OCI-LY7 (cell line): ENCODE data around the gene FOXL3.

Experiments used
- CTCF ChIP-seq: fragments of 200-600 bp; sonication (generic); conservative IDR thresholded peaks from 2 replicates; pipeline ENCODE4 v1.5.1; 2014; ENCODE audit warnings: mild to moderate bottlenecking, antibody characterized with exemption, low read length, moderate library complexity, mixed read lengths
- EZH2phosphoT487 ChIP-seq: fragments of 200-600 bp; sonication (generic); IDR thresholded peaks from 2 replicates; pipeline ENCODE4 v1.6.1; 2018; ENCODE audit warnings: low read depth, borderline replicate concordance, mild to moderate bottlenecking, mixed run types, antibody characterized with exemption, low read length, moderate library complexity, mixed read lengths

- TF ChIP-seq CTCF = no peak
- no peak for TF ChIP-seq EZH2phosphoT487
Observed at GRCh38 chr7:271266-272107, 18.5 kb upstream of the FOXL3 start.
